Liver (tissue), 9 donors: ENCODE measurements around the gene MTFR1L. TPM values are rescaled to one million over a fixed set of nuclear protein-coding genes. Genes with fewer than 3 reads are reported as not detected.

ENCODE experiments used
- DNase-seq: peaks from one replicate; pipeline ENCODE4 v3.0.0-alpha.2; 2017; ENCODE audit warnings: low spot score
- H3K27ac ChIP-seq, 2 donors: one replicate each; pipeline ENCODE4 v1.7.0; 2013; ENCODE audit warnings: inconsistent platforms in 2 of 2, low read length in 2 of 2, control low read depth in 1 of 2, low read depth in 1 of 2, mild to moderate bottlenecking in 1 of 2
- H3K27me3 ChIP-seq, 4 donors: one replicate each; pipeline versions ENCODE4 v1.6.1 to v1.7.0; 2013; ENCODE audit warnings: low read length in 3 of 4, inconsistent platforms in 1 of 4, mild to moderate bottlenecking in 1 of 4, moderate library complexity in 1 of 4; ENCODE audit not compliant: control insufficient read depth in 4 of 4, insufficient read depth in 4 of 4
- H3K36me3 ChIP-seq, 4 donors: one replicate each; pipeline versions ENCODE4 v1.6.1 to v1.7.0; 2013; ENCODE audit warnings: low read length in 3 of 4, mild to moderate bottlenecking in 3 of 4, low read depth in 1 of 4, moderate library complexity in 1 of 4; ENCODE audit not compliant: control insufficient read depth in 4 of 4, insufficient read depth in 3 of 4
- H3K4me1 ChIP-seq, 4 donors: one replicate each; pipeline versions ENCODE4 v1.6.1 to v1.7.0; 2013; ENCODE audit warnings: low read length in 3 of 4, mild to moderate bottlenecking in 3 of 4, moderate library complexity in 1 of 4; ENCODE audit not compliant: control insufficient read depth in 4 of 4, insufficient read depth in 4 of 4
- H3K4me3 ChIP-seq, 3 donors: one replicate each; pipeline versions ENCODE4 v1.6.1 to v1.7.0; 2013; ENCODE audit warnings: low read length in 3 of 3, control low read depth in 1 of 3, low read depth in 1 of 3, mild to moderate bottlenecking in 1 of 3
- H3K9ac ChIP-seq, 2 donors: one replicate each; pipeline ENCODE4 v1.7.0; 2013; ENCODE audit warnings: low read length in 2 of 2, mild to moderate bottlenecking in 2 of 2, moderate library complexity in 2 of 2, control low read depth in 1 of 2, low read depth in 1 of 2
- H3K9me3 ChIP-seq, 4 donors: one replicate each; pipeline versions ENCODE4 v1.6.1 to v1.7.0; 2013; ENCODE audit warnings: low read length in 3 of 4; ENCODE audit not compliant: control insufficient read depth in 4 of 4
- ATF3 ChIP-seq: IDR thresholded peaks from 2 replicates; pipeline ENCODE4 v1.6.1; 2016; ENCODE audit warnings: antibody characterized with exemption
- CTCF ChIP-seq: fragments of 150-350 bp; IDR thresholded peaks from 2 replicates; pipeline ENCODE4 v1.5.1; 2017; ENCODE audit warnings: improper control_type of control experiment, low read depth, low read length; ENCODE audit not compliant: missing input control
- EGR1 ChIP-seq, 2 donors: IDR thresholded peaks; 2 replicates each; pipeline ENCODE4 v1.6.1; 2016 to 2018; ENCODE audit warnings: antibody characterized with exemption in 2 of 2, low read depth in 2 of 2
- FOXA1 ChIP-seq: IDR thresholded peaks from 2 replicates; pipeline ENCODE4 v1.6.1; 2016; ENCODE audit warnings: antibody characterized with exemption
- FOXA2 ChIP-seq: IDR thresholded peaks from 2 replicates; pipeline ENCODE4 v1.6.1; 2016; ENCODE audit warnings: antibody characterized with exemption
- GABPA ChIP-seq, 2 donors: IDR thresholded peaks in 1 of 2; conservative IDR thresholded peaks in 1 of 2; 2 replicates each; pipeline ENCODE4 v1.6.1; 2016; ENCODE audit warnings: antibody characterized with exemption in 2 of 2, mild to moderate bottlenecking in 1 of 2, moderate library complexity in 1 of 2
- HNF4A ChIP-seq, 2 donors: conservative IDR thresholded peaks; 2 replicates each; pipeline ENCODE4 v1.6.1; 2016; ENCODE audit warnings: antibody characterized with exemption in 2 of 2, mild to moderate bottlenecking in 2 of 2
- HNF4G ChIP-seq: IDR thresholded peaks from 2 replicates; pipeline ENCODE4 v1.6.1; 2016; ENCODE audit warnings: antibody characterized with exemption
- JUND ChIP-seq, 2 donors: IDR thresholded peaks; 2 replicates each; pipeline ENCODE4 v1.6.1; 2016; ENCODE audit warnings: antibody characterized with exemption in 2 of 2
- NR2F2 ChIP-seq: IDR thresholded peaks from 2 replicates; pipeline ENCODE4 v1.6.1; 2016; ENCODE audit warnings: antibody characterized with exemption
- RAD21 ChIP-seq, 2 donors: IDR thresholded peaks; 2 replicates each; pipeline ENCODE4 v1.6.1; 2016; ENCODE audit warnings: antibody characterized with exemption in 2 of 2, mild to moderate bottlenecking in 2 of 2
- REST ChIP-seq: IDR thresholded peaks from 2 replicates; pipeline ENCODE4 v1.6.1; 2016; ENCODE audit warnings: antibody characterized with exemption, mild to moderate bottlenecking
- RXRA ChIP-seq, 2 donors: IDR thresholded peaks; 2 replicates each; pipeline ENCODE4 v1.6.1; 2017 to 2018; ENCODE audit warnings: antibody characterized with exemption in 2 of 2, mild to moderate bottlenecking in 1 of 2
- YY1 ChIP-seq: IDR thresholded peaks from 2 replicates; pipeline ENCODE4 v1.6.1; 2016; ENCODE audit warnings: antibody characterized with exemption, mild to moderate bottlenecking
- WGBS: extraction: QIAGEN DNeasy Blood & Tissue Kit; methylation state at CpG from one replicate; pipeline ENCODE4 v1.1.7; 2013; 5-methylcytosine and 5-hydroxymethylcytosine counted together
- polyA plus RNA-seq, 2 donors: library from polyadenylated mRNA; stranded (reverse) in 1 of 2; unstranded in 1 of 2; fragments of 200-250 nt in 1 of 2; fragments of >200 nt in 1 of 2; fragmentation: Nextera tagmentation in 1 of 2; extraction: Ambion mirVana in 1 of 2; gene quantifications; one replicate each; pipeline versions ENCODE4 v1.2.1 to v1.2.3, GENCODE V29; 2013 to 2015
- total RNA-seq, 2 donors: library from RNA; depleted of rRNA; stranded (reverse); fragments of >200 nt; gene quantifications; one replicate each; pipeline ENCODE4 v1.2.3, GENCODE V29; 2014
- TF ChIP-seq, protein P1 (sequence below): IDR thresholded peaks from 2 replicates; pipeline ENCODE4 v1.6.1; 2016; ENCODE audit warnings: antibody characterized with exemption
- donor health status: healthy.
- donor health status: healthy.
- donor health status: healthy.
- donor health status: healthy.
- donor health status: healthy.

The MTFR1L gene
- total and polyA plus RNA-seq, 4 donors = 22.5 to 48.4 (median 40.2) TPM

DNA sequence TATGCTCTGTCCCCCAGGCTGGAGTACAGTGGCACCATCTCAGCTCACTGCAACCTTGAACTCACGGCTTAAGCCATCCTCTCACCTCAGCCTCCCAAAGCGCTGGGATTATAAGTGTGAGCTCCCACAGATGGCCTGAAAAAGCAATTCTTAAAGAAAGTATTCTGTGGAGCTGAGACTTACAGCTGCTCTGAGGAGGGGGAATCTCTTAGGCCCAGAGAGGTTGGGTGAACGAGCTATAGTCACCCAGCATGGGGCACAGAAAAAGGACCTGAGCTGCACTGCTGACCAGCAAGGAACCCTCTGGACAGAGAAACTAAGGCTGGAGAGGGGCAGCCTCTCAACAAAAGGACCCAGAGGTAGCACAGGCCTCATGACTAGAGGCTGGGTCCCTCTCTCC is 54.5 kb downstream of the MTFR1L start:
- H3K9me3 ChIP-seq = no peaks in the 10 kb centered on the region
- H3K27me3 ChIP-seq = no peaks in the 10 kb centered on the region
- no peak overlapping the region for H3K9ac ChIP-seq
- no peak for DNase-seq
- WGBS = 95% methylated on average over 3 of the region's 3 CpGs
- TF ChIP-seq EGR1 (IDR thresholded peaks at IDR 0.05; ENCODE audit: low read depth in 2 of 2) = no peak
- TF ChIP-seq ATF3 = no peak
- no peak for TF ChIP-seq RXRA (IDR thresholded peaks at IDR 0.05)
- TF ChIP-seq HNF4A (conservative IDR thresholded peaks at IDR 0.05) = no peak
- TF ChIP-seq YY1 = no peak
- no peak for TF ChIP-seq GABPA (IDR thresholded peaks at IDR 0.05 in 1 of 2, conservative IDR thresholded peaks at IDR 0.05 in 1 of 2)
- TF ChIP-seq JUND (IDR thresholded peaks at IDR 0.05) = no peak
- no peak overlapping the region for H3K4me3 ChIP-seq
- no peak overlapping the region for H3K27ac ChIP-seq
- H3K36me3 ChIP-seq = no peaks in the 10 kb centered on the region
- peaks cover 20 to 67% (median 60%) of the 10 kb centered on the region in 4 donors for H3K4me1 ChIP-seq

- peak overlapping the region; percentile 31 to 59 (median 53) for H3K4me3 ChIP-seq
- H3K4me1 ChIP-seq = peaks cover 23 to 68% (median 61%) of the 10 kb centered on the region in 4 donors
- WGBS = 43% methylated on average over 8 of the region's 8 CpGs
- H3K9me3 ChIP-seq = no peaks in the 10 kb centered on the region
- peak overlapping the region in 1 of 2 donors; percentile 78 for H3K9ac ChIP-seq
- H3K36me3 ChIP-seq = no peaks in the 10 kb centered on the region
- TF ChIP-seq HNF4G (no peak), CTCF (no peak), YY1 (no peak), EGR1 (IDR thresholded peaks at IDR 0.05; ENCODE audit: low read depth in 2 of 2) (no peak), RXRA (IDR thresholded peaks at IDR 0.05) (no peak), GABPA (IDR thresholded peaks at IDR 0.05 in 1 of 2, conservative IDR thresholded peaks at IDR 0.05 in 1 of 2) (no peak), REST (no peak), FOXA1 (no peak), RAD21 (IDR thresholded peaks at IDR 0.05) (no peak), NR2F2 (no peak), JUND (IDR thresholded peaks at IDR 0.05) (no peak), FOXA2 (no peak)
- TF ChIP-seq, protein P1, sequence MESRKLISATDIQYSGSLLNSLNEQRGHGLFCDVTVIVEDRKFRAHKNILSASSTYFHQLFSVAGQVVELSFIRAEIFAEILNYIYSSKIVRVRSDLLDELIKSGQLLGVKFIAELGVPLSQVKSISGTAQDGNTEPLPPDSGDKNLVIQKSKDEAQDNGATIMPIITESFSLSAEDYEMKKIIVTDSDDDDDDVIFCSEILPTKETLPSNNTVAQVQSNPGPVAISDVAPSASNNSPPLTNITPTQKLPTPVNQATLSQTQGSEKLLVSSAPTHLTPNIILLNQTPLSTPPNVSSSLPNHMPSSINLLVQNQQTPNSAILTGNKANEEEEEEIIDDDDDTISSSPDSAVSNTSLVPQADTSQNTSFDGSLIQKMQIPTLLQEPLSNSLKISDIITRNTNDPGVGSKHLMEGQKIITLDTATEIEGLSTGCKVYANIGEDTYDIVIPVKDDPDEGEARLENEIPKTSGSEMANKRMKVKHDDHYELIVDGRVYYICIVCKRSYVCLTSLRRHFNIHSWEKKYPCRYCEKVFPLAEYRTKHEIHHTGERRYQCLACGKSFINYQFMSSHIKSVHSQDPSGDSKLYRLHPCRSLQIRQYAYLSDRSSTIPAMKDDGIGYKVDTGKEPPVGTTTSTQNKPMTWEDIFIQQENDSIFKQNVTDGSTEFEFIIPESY = no peak
- H3K27ac ChIP-seq = peak overlapping the region; percentile 2 to 49
- H3K27me3 ChIP-seq = no peaks in the 10 kb centered on the region
- no peak for DNase-seq
Observed at GRCh38 chr1:25874635-25875153, 54.9 kb downstream of the MTFR1L start.
